ENCODE results near the gene PPIE.

The PPIE gene

GRCh38 chr1:39782103-39782502, 43.4 kb downstream of the PPIE start:
- TF ChIP-seq REST (IDR thresholded peaks at IDR 0.05; ENCODE audit: low read depth) (no peak), EP300 (IDR thresholded peaks at IDR 0.05; ENCODE audit: borderline replicate concordance) (no peak), CREB1 (IDR thresholded peaks at IDR 0.05; ENCODE audit: low read depth) (no peak), USF1 (IDR thresholded peaks at IDR 0.05) (no peak), MAX (IDR thresholded peaks at IDR 0.05) (no peak)

GRCh38 chr1:39787468-39787867, 48.8 kb downstream of the PPIE start:
- no peak for TF ChIP-seq RAD21 (IDR thresholded peaks at IDR 0.05; ENCODE audit: low read depth)
- no peak for TF ChIP-seq FOXM1 (IDR thresholded peaks at IDR 0.05; ENCODE audit: borderline replicate concordance, low read depth)
- TF ChIP-seq CREB1 (IDR thresholded peaks at IDR 0.05; ENCODE audit: low read depth) = no peak
- TF ChIP-seq NFIC (IDR thresholded peaks at IDR 0.05) = no peak
- no peak for TF ChIP-seq MAX (IDR thresholded peaks at IDR 0.05)
- no peak for TF ChIP-seq REST (IDR thresholded peaks at IDR 0.05; ENCODE audit: low read depth)
- TF ChIP-seq TAF1 (IDR thresholded peaks at IDR 0.05; ENCODE audit: low read depth) = no peak

- no peak for TF ChIP-seq RAD21 (IDR thresholded peaks at IDR 0.05; ENCODE audit: low read depth)
- no peak for TF ChIP-seq REST (IDR thresholded peaks at IDR 0.05; ENCODE audit: low read depth)
- TF ChIP-seq NFIC (IDR thresholded peaks at IDR 0.05) = no peak
Observed at GRCh38 chr1:39788426-39788757, 49.7 kb downstream of the PPIE start.

- TF ChIP-seq ZBTB7A (IDR thresholded peaks at IDR 0.05; ENCODE audit: low read depth) (peak; percentile 92; the same call in 1 of the 2 replicates), EGR1 (IDR thresholded peaks at IDR 0.05) (peak; percentile 53), MAX (IDR thresholded peaks at IDR 0.05) (peak; percentile 92), TCF12 (IDR thresholded peaks at IDR 0.05; ENCODE audit: low read depth) (no peak), TAF1 (IDR thresholded peaks at IDR 0.05; ENCODE audit: low read depth) (peak; percentile 36; the same call in 1 of the 2 replicates), YY1 (IDR thresholded peaks at IDR 0.05; ENCODE audit: low read depth) (peak; percentile 64; the same call in 1 of the 2 replicates)
Observed at GRCh38 chr1:39788758-39789570, 50.3 kb downstream of the PPIE start, which contains the start of gene BMP8B. TSS of gene BMP8B (minus strand) at chr1:39788865. CDS start at chr1:39788485, 380 bp downstream.

GRCh38 chr1:39789571-39790110, 51.0 kb downstream of the PPIE start:
- no peak for TF ChIP-seq EGR1 (IDR thresholded peaks at IDR 0.05)
- TF ChIP-seq TCF12 (IDR thresholded peaks at IDR 0.05; ENCODE audit: low read depth) = no peak
- TF ChIP-seq FOXM1 (IDR thresholded peaks at IDR 0.05; ENCODE audit: borderline replicate concordance, low read depth) = no peak
- TF ChIP-seq MAX (IDR thresholded peaks at IDR 0.05) = no peak
- TF ChIP-seq ZBTB7A (IDR thresholded peaks at IDR 0.05; ENCODE audit: low read depth) = no peak
- no peak for TF ChIP-seq NFIC (IDR thresholded peaks at IDR 0.05)
- TF ChIP-seq RAD21 (IDR thresholded peaks at IDR 0.05; ENCODE audit: low read depth) = no peak
- TF ChIP-seq TEAD4 (IDR thresholded peaks at IDR 0.05) = no peak
- no peak for TF ChIP-seq CREB1 (IDR thresholded peaks at IDR 0.05; ENCODE audit: low read depth)
- no peak for TF ChIP-seq YY1 (IDR thresholded peaks at IDR 0.05; ENCODE audit: low read depth)
- TF ChIP-seq USF1 (IDR thresholded peaks at IDR 0.05) = no peak
- TF ChIP-seq EP300 (IDR thresholded peaks at IDR 0.05; ENCODE audit: borderline replicate concordance) = no peak
- no peak for TF ChIP-seq REST (IDR thresholded peaks at IDR 0.05; ENCODE audit: low read depth)
- TF ChIP-seq TAF1 (IDR thresholded peaks at IDR 0.05; ENCODE audit: low read depth) = no peak
- no peak for TF ChIP-seq CEBPB (IDR thresholded peaks at IDR 0.05)

Data from Ishikawa (cell line).